GM08714 (cell line): ENCODE measurements around the gene DEFB126.

ENCODE experiments used
- H3K4me3 ChIP-seq: fragments of 200-500 bp; sonication (Bioruptor generic); 2 replicates; pipeline ENCODE4 v1.5.1; 2014; ENCODE audit warnings: mild to moderate bottlenecking, low read length, inconsistent platforms
- ZNF274 ChIP-seq: IDR thresholded peaks from 2 replicates; pipeline ENCODE4 v1.6.1; 2012; ENCODE audit warnings: mild to moderate bottlenecking, low read depth, low read length

Gene DEFB126

GRCh38 chr20:187733-188132 lies 45.3 kb downstream of the DEFB126 start:
- no peak for TF ChIP-seq ZNF274
- H3K4me3 ChIP-seq, result no peak overlapping the region

GRCh38 chr20:189611-190010 lies 47.2 kb downstream of the DEFB126 start, which contains the start of gene DEFB128:
TSS of gene DEFB128 (minus strand) at chr20:189711. CDS start at chr20:189623, 88 bp downstream.
- no peak within 1 kb of the TSS for H3K4me3 ChIP-seq
- TF ChIP-seq ZNF274, result no peak
